GM19193 (cell line): ENCODE measurements around the gene TNFAIP8L3.

Source experiments
- POLR2A ChIP-seq: IDR thresholded peaks from 4 replicates; pipeline ENCODE4 v1.6.1; 2011; ENCODE audit not compliant: insufficient read depth, insufficient read length; ENCODE audit errors: extremely low read depth

Gene TNFAIP8L3

DNA sequence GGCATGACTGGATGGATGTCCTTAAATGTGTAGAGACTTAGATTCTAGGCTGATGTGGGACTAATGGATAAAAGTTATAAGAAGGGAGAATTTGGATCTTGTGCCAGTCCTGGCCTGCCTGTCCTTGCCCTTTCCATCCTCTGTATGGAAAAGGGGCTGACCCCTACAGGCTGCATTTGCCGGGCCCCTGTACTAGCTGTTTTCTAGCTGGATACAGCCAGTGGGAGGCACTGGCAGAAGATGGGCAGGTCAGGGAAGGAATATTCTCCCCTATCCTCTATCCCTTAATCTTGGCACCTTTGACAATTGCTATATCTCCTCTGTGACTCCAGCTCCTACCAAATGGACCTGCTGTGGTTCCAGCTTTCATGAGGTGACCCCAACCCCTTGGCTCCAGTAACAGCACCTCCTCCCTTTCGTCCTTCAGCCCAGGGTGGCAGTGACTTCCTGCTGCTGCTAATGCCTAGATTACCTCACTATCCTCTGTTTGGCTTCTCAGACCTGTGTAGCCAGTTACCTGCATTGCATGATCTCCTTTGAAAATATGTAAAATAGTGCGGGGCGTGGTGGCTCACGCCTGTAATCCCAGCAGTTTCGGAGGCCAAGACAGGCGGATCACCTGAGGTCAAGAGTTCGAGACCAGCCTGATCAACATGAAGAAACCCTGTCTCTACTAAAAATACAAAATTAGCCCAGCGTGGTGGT is 6.2 kb upstream of the TNFAIP8L3 start:
- no peak for TF ChIP-seq POLR2A

DNA sequence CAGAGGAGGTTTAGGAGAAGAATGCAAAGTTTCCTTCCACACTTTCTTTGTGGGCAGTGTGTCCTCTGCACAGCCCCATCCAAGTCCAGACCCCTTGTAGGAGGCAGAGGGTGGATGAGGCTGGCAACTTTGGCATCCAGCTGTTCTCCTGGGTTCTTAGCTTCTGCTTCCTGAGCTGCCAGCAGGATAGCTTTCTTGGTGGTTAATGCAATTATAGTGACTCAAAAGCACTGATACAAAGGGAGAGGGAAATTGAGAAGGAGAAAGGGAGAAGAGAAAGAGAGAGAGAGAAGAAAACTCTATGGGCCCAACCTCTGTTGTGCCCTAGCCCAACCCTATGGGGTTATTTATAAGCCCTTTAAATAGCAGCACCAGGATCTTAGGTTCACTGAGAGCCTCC is 4.5 kb upstream of the TNFAIP8L3 start:
- TF ChIP-seq POLR2A: no peak

DNA sequence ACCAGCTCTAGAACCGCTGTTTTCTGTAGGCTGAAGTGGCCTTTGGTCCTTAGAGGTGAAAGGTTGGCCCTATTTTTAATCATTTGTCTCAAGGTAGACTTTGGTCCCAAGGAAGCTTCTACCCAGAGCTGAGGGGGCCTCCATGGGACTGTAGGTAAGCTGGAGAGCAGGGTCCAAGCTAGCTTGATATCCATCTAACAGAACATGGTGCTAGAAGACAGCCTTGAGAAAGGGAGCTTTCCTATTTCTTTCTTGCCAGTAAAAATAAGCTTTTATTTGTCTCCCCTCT is 3.6 kb upstream of the TNFAIP8L3 start:
- no peak for TF ChIP-seq POLR2A

DNA sequence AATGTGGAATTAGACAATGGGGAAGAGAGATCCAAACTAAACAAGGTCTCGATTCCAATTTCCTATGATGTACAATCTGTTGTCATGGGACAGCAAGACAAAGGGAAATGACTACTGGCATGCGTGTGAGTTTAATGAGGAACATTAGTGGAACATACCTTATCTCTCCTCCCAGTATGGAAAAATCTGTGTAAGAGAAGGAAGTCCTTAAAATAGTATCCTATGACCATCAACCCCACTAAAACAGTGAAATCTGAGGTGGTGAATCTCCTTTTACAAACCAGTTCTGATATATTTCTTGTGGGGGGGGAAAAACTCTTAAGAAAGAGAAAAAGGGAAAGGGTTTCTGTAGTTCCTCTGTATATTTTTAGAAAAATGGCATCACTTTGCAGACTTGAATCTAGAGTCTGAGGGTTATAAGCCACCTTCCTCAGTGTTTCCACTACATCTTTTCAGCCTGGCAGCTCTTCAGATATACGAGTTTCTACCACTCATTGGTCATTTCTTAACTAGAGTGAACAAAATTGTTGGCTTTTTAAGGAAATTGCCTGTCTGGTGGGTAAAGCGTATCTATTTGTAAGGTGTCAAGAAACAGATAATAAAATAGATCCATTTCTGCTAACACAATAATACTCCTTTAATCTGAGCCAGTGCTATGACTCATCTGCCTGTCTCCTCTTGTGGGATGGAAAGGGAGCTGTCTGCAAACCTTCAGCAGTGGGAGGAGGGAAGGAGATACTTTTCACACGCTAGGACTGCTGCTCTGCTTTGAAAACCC is 3.0 kb upstream of the TNFAIP8L3 start:
- TF ChIP-seq POLR2A: no peak

DNA sequence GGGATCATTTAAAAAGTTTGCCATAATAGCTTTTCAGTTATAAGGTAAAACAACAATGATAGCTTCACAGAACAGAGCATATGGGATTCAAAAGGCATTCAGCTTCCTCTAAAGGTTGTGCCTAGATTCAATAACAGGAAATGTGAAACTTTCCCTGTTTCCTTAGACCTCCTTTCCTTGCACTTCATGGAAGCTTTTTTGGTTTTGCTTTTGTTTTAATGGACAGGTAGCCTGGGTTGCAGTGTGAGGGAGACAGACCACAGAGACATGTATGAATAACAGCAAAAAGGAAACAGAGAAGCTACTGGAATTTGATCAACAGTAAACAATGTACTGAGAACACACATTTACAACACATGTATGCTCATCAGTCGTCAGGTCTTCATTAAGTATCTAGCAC is 2.3 kb upstream of the TNFAIP8L3 start:
- no peak for TF ChIP-seq POLR2A

DNA sequence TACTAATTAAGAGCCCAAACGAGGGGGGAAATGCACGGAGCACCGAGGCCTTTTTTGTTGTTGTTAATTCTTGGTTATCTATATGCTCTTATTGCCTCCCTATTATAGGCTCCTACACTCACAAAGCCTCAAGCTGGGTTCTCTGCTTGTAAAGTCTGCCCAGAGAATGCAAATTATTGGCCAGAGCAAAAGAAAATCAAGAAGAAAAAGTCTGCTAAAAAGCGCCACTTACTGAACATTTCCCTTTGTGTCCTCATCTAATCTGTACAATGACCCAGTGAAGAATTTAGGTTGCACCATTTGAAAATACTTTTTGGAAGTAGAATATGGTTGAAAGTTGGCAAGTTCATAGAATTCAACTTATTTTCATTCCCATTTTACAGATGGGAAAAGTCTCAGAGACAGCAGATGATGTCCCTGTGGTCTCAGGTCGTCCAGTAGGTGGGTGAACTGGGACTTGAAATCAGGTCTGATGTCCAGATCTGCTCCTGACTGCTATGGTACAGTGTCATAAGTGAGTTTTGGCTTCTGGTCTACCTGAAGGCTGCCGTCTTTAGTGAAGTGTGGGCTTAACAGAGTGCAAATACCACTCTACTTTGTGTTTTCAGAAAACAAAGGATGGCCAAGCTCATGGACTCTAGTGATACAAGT is 1.1 kb upstream of the TNFAIP8L3 start:
- TF ChIP-seq POLR2A: no peak

DNA sequence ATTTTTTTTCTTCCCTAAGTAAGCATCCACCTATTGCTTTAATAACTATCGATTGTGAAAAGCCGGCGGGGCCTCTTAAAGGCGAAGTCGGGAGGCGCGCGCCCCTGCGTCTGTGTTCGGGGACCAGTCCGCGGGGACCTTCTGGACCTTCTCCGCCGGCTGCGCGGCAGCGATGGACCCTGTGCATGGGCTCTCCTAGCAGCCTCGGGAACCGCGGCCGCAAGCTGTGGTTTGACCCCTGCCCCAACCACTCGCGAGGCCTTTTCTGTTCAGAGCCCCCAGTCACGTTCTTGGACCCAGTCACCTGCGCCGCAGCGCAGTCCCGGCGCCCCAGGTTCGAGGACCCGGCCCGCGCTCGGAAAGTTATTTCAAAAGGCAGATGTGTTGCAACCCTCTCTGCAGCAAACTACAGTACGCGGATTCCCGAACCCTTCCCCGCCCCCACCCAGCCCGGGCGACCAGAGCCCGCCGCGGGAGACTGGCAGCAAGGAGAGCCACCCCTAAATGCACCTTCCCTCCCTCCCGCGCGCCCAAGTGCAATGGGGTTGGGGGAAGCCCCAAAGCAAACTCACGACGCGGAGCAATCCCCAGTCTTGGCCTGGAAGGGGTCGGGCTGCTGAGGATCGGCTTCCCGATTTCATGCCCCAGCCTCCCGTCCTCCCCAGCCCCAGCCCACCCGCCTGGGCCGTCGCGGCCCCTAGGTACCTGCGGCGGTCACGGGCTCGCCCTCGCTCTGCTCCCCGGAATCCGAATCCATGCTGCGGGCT is 684 bp downstream of the TNFAIP8L3 start:
- TF ChIP-seq POLR2A: no peak

DNA sequence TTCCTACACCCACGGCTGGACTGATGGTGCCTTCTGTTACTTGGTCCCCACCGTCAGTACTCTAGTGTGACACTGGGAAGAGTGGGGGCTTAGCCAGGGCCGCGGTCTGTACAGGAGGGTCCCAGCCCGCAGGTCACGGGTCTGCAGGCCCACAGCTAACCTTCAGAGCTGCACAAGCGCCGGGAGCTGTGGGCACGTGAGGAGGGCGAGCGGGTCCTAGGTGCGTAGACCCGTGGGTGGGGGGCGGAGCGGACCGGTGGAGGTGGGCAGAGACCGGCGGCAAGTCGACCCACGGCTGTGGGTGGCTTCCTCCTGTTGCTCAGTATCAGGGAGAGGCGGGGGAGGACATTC is 1.2 kb downstream of the TNFAIP8L3 start:
- no peak for TF ChIP-seq POLR2A

DNA sequence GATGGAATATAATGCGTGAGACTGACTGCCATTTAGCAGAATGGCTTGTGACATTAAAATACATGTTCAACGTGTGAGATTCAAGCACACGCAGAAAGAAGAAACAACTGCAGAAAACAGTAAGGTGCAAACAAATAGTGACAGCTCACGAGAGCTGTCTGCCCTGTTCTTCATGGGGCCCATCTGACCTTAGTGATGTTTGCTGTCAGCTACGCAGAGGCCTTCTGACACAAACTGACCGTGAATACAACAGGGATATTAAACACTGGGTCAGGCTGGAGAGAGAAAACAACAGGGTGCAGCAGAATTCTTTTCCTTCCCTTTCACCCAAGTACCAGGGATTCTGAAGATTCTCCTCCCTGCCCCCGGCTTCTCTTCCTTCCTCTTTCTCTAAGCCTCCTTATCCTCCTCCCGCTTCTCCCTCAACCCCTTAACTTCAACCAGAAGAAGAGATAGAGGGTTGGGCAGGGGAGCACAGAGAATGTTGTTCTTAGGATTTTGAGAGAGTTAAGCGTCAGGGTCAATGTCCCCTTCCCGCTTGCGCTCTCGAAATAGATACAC is 2.1 kb downstream of the TNFAIP8L3 start:
- TF ChIP-seq POLR2A: no peak

DNA sequence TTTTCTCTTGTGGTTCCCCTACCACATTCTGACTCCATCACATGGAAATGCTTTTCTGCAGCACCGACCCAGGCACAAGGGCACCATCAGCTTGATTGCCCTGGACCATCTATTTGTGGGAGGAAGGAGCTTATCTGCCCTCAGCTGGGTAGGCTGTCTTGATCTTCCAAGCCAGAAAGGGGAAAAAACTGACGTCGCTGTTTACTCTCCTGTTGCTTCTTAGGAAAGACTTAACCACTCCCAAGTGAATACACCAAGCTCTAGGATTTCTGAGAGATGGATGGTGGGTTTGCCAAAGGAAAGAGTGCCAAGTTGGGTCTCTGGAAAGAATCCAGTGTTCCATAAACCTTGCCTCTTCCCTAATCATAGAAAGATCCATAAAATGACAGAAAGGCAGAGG is 4.0 kb downstream of the TNFAIP8L3 start:
- no peak for TF ChIP-seq POLR2A

DNA sequence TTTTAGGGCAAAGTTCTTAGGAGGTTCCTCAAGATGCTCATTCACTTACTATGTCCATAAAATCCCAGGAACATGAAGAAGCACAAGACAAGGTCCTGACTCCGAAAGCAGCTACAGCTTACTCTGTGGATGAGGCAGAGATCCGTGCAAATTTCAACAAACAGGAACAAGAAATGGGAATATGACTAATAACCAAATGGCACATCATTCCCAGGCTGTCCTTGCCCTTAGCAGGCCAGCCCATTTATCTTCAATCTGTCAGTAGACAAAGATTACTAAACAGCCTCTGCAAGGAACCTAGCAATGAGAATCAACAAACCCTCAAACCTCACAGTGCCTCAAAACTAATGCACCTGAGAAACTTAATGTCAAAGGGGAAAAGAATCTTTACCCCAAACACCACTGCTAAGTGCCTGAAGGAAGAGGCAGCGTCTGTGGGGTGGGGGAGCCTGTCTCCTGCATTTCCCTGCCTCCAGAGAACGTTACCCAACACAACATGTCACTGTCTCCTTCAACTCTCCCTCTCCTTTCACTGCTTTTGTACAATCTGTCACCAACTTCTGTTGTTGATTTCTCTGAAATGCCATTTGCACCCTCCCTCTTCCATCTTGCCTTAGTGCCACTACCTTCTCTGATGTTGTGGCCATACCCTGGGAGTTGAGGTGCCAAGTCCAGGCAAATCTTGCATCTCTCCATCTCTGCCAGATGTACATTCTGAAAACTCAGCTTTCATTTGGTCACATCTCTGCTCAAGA is 4.8 kb downstream of the TNFAIP8L3 start:
- TF ChIP-seq POLR2A: no peak

DNA sequence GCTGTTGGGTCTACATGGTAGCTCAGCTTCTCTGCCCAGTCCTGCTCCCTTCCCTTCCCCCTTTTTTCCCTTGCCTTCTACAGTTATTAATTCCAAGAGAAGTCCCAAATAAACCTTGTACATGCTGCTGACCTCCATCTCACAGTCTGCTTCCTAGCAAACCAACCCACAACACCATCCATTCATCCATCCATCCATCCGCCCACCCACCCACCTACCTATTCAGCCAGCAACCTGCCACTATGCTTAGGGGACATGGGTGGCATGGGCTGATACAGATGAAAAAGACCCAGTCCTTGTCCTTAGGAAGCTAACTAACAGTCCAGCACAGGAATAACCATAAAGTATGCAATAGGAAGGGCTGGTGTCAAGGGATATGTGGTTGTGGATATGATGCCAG is 5.7 kb downstream of the TNFAIP8L3 start:
- no peak for TF ChIP-seq POLR2A

DNA sequence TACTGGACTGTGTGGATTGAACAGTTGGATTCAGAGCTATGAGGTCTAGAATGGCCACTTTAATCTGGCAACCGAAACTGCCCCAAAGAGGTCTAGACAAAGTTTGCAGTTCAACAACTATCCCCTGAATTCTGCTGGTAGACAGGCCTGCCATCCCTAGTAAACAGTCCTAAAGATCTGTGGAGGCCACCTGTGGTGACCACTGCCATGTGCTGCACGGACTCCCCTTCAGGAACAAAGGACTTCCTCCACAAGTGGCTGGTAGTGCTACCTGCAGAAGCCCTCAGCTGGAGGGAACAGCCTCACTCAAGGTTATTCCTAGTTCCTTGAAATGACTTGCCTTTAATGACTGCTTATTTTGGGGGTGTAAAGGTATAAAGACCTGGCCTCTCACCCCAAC is 6.1 kb downstream of the TNFAIP8L3 start:
- TF ChIP-seq POLR2A: no peak

DNA sequence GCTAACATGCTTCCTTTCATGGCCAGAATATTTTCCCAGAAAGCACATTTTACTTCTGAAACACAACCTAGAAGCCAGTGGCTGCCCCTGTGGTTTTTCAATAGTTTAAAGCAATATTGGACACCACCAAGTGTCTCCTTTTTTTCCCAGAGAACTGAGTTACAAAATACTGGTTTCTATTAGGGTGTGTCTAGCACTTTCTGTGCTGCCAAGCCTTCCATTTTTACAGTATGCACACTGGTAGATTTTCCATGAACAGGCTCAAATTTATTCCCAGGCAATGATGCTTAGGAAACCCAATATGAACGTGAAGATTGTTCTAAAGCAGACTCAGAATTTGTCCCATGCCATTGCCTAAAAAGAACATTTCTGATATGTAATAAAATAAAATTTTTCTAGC is 7.2 kb downstream of the TNFAIP8L3 start:
- no peak for TF ChIP-seq POLR2A

DNA sequence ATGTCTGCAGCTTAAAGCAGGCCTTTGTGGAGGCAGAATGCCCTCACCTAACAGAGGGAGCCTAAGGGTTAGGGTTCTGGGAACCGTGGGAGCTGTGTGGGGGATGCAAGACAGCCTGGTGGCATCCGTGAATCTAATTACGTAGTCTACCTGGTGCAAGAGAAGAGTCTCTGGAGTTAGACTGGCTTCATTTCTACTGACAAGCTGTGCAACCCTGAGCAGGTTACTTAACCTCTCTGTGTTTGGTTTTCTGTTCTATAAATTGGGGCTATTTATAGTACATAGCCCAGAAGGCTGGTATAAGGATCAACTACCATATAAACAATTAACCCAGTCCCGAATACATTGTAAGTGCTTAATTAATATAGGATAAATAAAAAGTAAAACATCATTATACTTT is 8.3 kb downstream of the TNFAIP8L3 start:
- no peak for TF ChIP-seq POLR2A

DNA sequence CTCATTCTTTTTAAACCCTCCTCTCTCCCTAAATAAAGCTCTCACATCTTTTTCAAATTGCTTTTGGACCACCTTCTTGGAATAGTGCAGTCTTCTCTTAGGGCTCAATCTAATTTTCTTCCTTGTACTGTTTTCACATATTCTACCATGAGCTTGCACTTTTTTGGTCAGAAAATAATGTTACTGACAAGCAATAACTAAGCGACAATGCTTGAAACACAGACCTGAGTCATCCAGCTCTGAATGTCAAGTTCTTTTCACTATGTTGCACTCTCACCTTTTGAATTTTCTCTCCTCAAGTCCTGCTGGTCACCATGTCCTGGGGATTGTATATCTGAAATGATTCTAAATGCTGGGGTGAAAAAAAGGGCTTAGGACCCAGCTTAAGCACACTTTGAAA is 8.9 kb downstream of the TNFAIP8L3 start:
- TF ChIP-seq POLR2A: no peak
